HEK293 (cell line): ENCODE data around the gene MIEN1.

Experiments used
- GFI1B ChIP-seq: fragments of 450-650 bp; formaldehyde crosslinking; IDR thresholded peaks from 2 replicates; pipeline ENCODE4 v1.5.1; 2016; ENCODE audit warnings: missing biosample characterization, missing genetic modification characterization
- KLF9 ChIP-seq: fragments of 450-650 bp; formaldehyde crosslinking; IDR thresholded peaks from 2 replicates; pipeline ENCODE4 v1.5.1; 2016; ENCODE audit warnings: missing biosample characterization, missing genetic modification characterization, low read depth
- MYNN ChIP-seq: fragments of 450-650 bp; formaldehyde crosslinking; IDR thresholded peaks from 2 replicates; pipeline ENCODE4 v1.5.1; 2016; ENCODE audit warnings: missing biosample characterization, missing genetic modification characterization, borderline replicate concordance
- PRDM4 ChIP-seq: fragments of 450-650 bp; formaldehyde crosslinking; IDR thresholded peaks from 2 replicates; pipeline ENCODE4 v1.5.1; 2017; ENCODE audit warnings: missing biosample characterization, missing genetic modification characterization
- ZBTB10 ChIP-seq: fragments of 450-650 bp; formaldehyde crosslinking; IDR thresholded peaks from 2 replicates; pipeline ENCODE4 v1.5.1; 2016; ENCODE audit warnings: missing biosample characterization, missing genetic modification characterization
- ZBTB6 ChIP-seq: fragments of 450-650 bp; formaldehyde crosslinking; IDR thresholded peaks from 2 replicates; pipeline ENCODE4 v1.5.1; 2017; ENCODE audit warnings: missing biosample characterization, missing genetic modification characterization
- ZEB2 ChIP-seq: fragments of 450-650 bp; formaldehyde crosslinking; IDR thresholded peaks from 2 replicates; pipeline ENCODE4 v1.5.1; 2016; ENCODE audit warnings: missing biosample characterization, missing genetic modification characterization
- ZFP69B ChIP-seq: fragments of 450-650 bp; formaldehyde crosslinking; IDR thresholded peaks from 2 replicates; pipeline ENCODE4 v1.5.1; 2016; ENCODE audit warnings: missing biosample characterization, missing genetic modification characterization
- ZNF10 ChIP-seq: fragments of 450-650 bp; formaldehyde crosslinking; IDR thresholded peaks from 2 replicates; pipeline ENCODE4 v1.5.1; 2017; ENCODE audit warnings: missing biosample characterization, missing genetic modification characterization
- ZNF214 ChIP-seq: fragments of 450-650 bp; formaldehyde crosslinking; IDR thresholded peaks from 2 replicates; pipeline ENCODE4 v1.5.1; 2017; ENCODE audit warnings: missing biosample characterization, mild to moderate bottlenecking, missing genetic modification characterization, borderline replicate concordance
- ZNF239 ChIP-seq: fragments of 450-650 bp; formaldehyde crosslinking; IDR thresholded peaks from 2 replicates; pipeline ENCODE4 v1.5.1; 2016; ENCODE audit warnings: missing biosample characterization, missing genetic modification characterization
- ZNF280D ChIP-seq: fragments of 450-650 bp; formaldehyde crosslinking; IDR thresholded peaks from 2 replicates; pipeline ENCODE4 v1.5.1; 2016; ENCODE audit warnings: missing biosample characterization, missing genetic modification characterization
- ZNF391 ChIP-seq: fragments of 450-650 bp; formaldehyde crosslinking; IDR thresholded peaks from 2 replicates; pipeline ENCODE4 v1.5.1; 2016; ENCODE audit warnings: low read depth, missing biosample characterization, missing genetic modification characterization, borderline replicate concordance
- ZNF426 ChIP-seq: fragments of 450-650 bp; formaldehyde crosslinking; IDR thresholded peaks from 2 replicates; pipeline ENCODE4 v1.5.1; 2017; ENCODE audit warnings: missing biosample characterization, missing genetic modification characterization, mild to moderate bottlenecking, inconsistent platforms, moderate library complexity
- ZNF518A ChIP-seq: fragments of 450-650 bp; formaldehyde crosslinking; conservative IDR thresholded peaks from 2 replicates; pipeline ENCODE4 v1.5.1; 2016; ENCODE audit warnings: low read depth, missing biosample characterization, missing genetic modification characterization
- ZNF555 ChIP-seq: fragments of 450-650 bp; formaldehyde crosslinking; conservative IDR thresholded peaks from 2 replicates; pipeline ENCODE4 v1.5.1; 2017; ENCODE audit warnings: missing biosample characterization, mild to moderate bottlenecking, missing genetic modification characterization, inconsistent platforms
- ZNF610 ChIP-seq: fragments of 450-650 bp; formaldehyde crosslinking; IDR thresholded peaks from 2 replicates; pipeline ENCODE4 v1.5.1; 2016; ENCODE audit warnings: missing biosample characterization, missing genetic modification characterization, borderline replicate concordance
- ZNF704 ChIP-seq: fragments of 450-650 bp; formaldehyde crosslinking; IDR thresholded peaks from 2 replicates; pipeline ENCODE4 v1.5.1; 2016; ENCODE audit warnings: missing biosample characterization, missing genetic modification characterization
- ZNF76 ChIP-seq: fragments of 450-650 bp; formaldehyde crosslinking; IDR thresholded peaks from 2 replicates; pipeline ENCODE4; 2016; ENCODE audit warnings: low read depth, missing biosample characterization, missing genetic modification characterization, borderline replicate concordance
- ZNF843 ChIP-seq: fragments of 450-650 bp; formaldehyde crosslinking; IDR thresholded peaks from 2 replicates; pipeline ENCODE4 v1.5.1; 2016; ENCODE audit warnings: missing biosample characterization, missing genetic modification characterization
- ZXDB ChIP-seq: fragments of 450-650 bp; formaldehyde crosslinking; IDR thresholded peaks from 2 replicates; pipeline ENCODE4 v1.5.1; 2016; ENCODE audit warnings: missing biosample characterization, missing genetic modification characterization

MIEN1 gene

GRCh38 chr17:39769974-39770587 is 39.7 kb upstream of the MIEN1 start (continued):
- 0 out of 2 replicates have a peak, but pooled peaks have one; percentile 17 for TF ChIP-seq ZBTB6 (tag by site-specific recombination)
- TF ChIP-seq ZNF843 (tag by site-specific recombination) = peak; percentile 99
- peak; percentile 51; the same call in 1 of the 2 replicates for TF ChIP-seq KLF9 (tag by site-specific recombination)
- no peak for TF ChIP-seq ZNF555
- TF ChIP-seq ZNF280D = no peak; the same call in 1 of the 2 replicates
- no peak; the same call in 1 of the 2 replicates for TF ChIP-seq ZNF76 (tag by site-specific recombination)
- no peak for TF ChIP-seq ZNF426 (tag by site-specific recombination)
- TF ChIP-seq ZNF214 (tag by site-specific recombination) = no peak
- TF ChIP-seq GFI1B = peak; percentile 88
- peak; percentile 72 for TF ChIP-seq ZFP69B (tag by site-specific recombination)
- TF ChIP-seq ZBTB10 (tag by site-specific recombination) = peak; percentile 66; the same call in 1 of the 2 replicates
- TF ChIP-seq ZNF239 (tag by site-specific recombination) = peak; percentile 31; the same call in 1 of the 2 replicates
- peak; percentile 79 for TF ChIP-seq ZNF610 (tag by site-specific recombination)
- TF ChIP-seq ZNF391 (tag by site-specific recombination) = peak; percentile 97
- peak; percentile 54 for TF ChIP-seq ZNF518A (tag by site-specific recombination)
- TF ChIP-seq ZEB2 (tag by site-specific recombination) = peak; percentile 77
- TF ChIP-seq ZXDB = peak; percentile 97
- peak; percentile 92 for TF ChIP-seq PRDM4 (tag by site-specific recombination)
- peak; percentile 94 for TF ChIP-seq ZNF10 (tag by site-specific recombination)
- TF ChIP-seq MYNN (tag by site-specific recombination) = no peak
- TF ChIP-seq ZNF704 = no peak
